22Rv1 (cell line): Measurements from ENCODE around the gene DTX4.

Source experiments
- ZFX ChIP-seq: fragments of 450-650 bp; IDR thresholded peaks from 2 replicates; pipeline ENCODE4 v1.6.1; 2017; ENCODE audit warnings: antibody characterized with exemption, borderline replicate concordance
- TF ChIP-seq, protein P1 (sequence below): fragments of 450-650 bp; IDR thresholded peaks from 2 replicates; pipeline ENCODE4 v1.5.1; 2017; ENCODE audit warnings: mild to moderate bottlenecking

DNA sequence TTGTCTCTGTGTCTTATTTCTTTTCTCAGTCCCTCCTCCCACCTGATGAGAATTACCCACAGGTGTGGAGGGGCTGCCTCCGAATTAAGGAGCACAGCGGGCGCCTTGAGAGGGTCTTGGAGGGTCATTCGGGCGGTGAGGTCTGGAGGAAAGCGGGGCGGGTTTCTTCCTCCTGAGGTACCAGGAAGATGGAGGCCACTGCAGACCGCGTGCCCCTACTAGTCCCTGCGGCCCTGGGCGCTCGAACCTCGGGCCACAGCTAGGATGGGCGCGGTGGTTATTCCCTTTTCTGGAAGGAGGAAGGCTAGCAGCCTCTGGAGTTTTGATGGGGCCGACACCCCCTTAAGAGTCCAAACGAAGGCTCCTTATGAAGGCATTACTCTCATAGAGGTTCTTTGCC lies 34.7 kb upstream of the DTX4 start:
- TF ChIP-seq, protein P1, sequence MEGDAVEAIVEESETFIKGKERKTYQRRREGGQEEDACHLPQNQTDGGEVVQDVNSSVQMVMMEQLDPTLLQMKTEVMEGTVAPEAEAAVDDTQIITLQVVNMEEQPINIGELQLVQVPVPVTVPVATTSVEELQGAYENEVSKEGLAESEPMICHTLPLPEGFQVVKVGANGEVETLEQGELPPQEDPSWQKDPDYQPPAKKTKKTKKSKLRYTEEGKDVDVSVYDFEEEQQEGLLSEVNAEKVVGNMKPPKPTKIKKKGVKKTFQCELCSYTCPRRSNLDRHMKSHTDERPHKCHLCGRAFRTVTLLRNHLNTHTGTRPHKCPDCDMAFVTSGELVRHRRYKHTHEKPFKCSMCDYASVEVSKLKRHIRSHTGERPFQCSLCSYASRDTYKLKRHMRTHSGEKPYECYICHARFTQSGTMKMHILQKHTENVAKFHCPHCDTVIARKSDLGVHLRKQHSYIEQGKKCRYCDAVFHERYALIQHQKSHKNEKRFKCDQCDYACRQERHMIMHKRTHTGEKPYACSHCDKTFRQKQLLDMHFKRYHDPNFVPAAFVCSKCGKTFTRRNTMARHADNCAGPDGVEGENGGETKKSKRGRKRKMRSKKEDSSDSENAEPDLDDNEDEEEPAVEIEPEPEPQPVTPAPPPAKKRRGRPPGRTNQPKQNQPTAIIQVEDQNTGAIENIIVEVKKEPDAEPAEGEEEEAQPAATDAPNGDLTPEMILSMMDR, result no peak
- no peak for TF ChIP-seq ZFX
